ENCODE measurements around the gene MACROD2.
"Not testable (repeated sequence)": the region's sequence is repeated elsewhere in the genome, so short reads cannot be mapped to it uniquely, and the experiment has no call there.

MACROD2 gene

GRCh38 chr20:15776770-15777466, 1781.6 kb downstream of the MACROD2 start:
- Histone ChIP-seq H3K4me3 (ENCODE audit: low read length) (no peak overlapping the region), H3K9me3 (ENCODE audit: low read length) (no peaks in the 10 kb centered on the region), H3K27me3 (ENCODE audit: insufficient read depth, low read length) (no peaks in the 10 kb centered on the region), H3K4me1 (ENCODE audit: insufficient read depth, low read length) (no peaks in the 10 kb centered on the region), H2AFZ (ENCODE audit: low read depth, low read length) (no peak overlapping the region), H3K36me3 (ENCODE audit: insufficient read depth, low read length) (no peaks in the 10 kb centered on the region)

GRCh38 chr20:15784020-15784419, 1788.7 kb downstream of the MACROD2 start:
- H3K36me3 ChIP-seq (ENCODE audit: insufficient read depth, low read length), result no peaks in the 10 kb centered on the region
- no peak overlapping the region for H3K4me3 ChIP-seq (ENCODE audit: low read length)
- no peaks in the 10 kb centered on the region for H3K27me3 ChIP-seq (ENCODE audit: insufficient read depth, low read length)
- peaks cover 10% of the 10 kb centered on the region for H3K4me1 ChIP-seq (ENCODE audit: insufficient read depth, low read length)
- no peak overlapping the region for H2AFZ ChIP-seq (ENCODE audit: low read depth, low read length)
- no peaks in the 10 kb centered on the region for H3K9me3 ChIP-seq (ENCODE audit: low read length)

GRCh38 chr20:15789079-15789478, 1793.8 kb downstream of the MACROD2 start:
- Histone ChIP-seq H3K36me3 (ENCODE audit: insufficient read depth, low read length) (no peaks in the 10 kb centered on the region), H3K9me3 (ENCODE audit: low read length) (no peaks in the 10 kb centered on the region), H3K27me3 (ENCODE audit: insufficient read depth, low read length) (no peaks in the 10 kb centered on the region), H3K4me3 (ENCODE audit: low read length) (no peak overlapping the region), H3K4me1 (ENCODE audit: insufficient read depth, low read length) (peaks cover 17% of the 10 kb centered on the region), H2AFZ (ENCODE audit: low read depth, low read length) (peak overlapping the region; percentile 5)

DNA sequence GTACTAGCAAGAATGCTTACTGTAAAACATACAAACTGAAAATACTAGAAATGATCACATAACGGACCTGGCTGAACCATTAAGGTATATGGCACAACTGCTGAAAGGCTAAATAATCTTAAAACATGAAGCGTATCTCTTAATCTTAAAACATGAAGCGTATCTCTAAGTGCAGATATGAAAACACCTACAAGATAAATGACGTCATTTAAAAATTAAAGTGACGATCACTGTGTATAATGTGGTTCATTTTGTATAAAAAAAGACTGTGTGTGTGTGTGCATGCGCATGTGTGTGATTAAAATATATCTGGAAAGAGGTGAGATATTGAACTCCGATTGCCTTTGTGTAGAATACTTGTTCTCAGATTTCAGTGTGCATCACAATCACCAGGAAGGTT, 1797.5 kb downstream of the MACROD2 start:
- H2AFZ ChIP-seq (ENCODE audit: low read depth, low read length), result no peak overlapping the region

GRCh38 chr20:15794409-15794808, 1799.1 kb downstream of the MACROD2 start:
- Histone ChIP-seq H3K4me1 (ENCODE audit: insufficient read depth, low read length) (peaks cover 29% of the 10 kb centered on the region), H3K27me3 (ENCODE audit: insufficient read depth, low read length) (no peaks in the 10 kb centered on the region), H3K9me3 (ENCODE audit: low read length) (no peaks in the 10 kb centered on the region), H3K36me3 (ENCODE audit: insufficient read depth, low read length) (no peaks in the 10 kb centered on the region), H3K4me3 (ENCODE audit: low read length) (no peak overlapping the region), H2AFZ (ENCODE audit: low read depth, low read length) (no peak overlapping the region)

More for the DNA sequence above, 1797.5 kb downstream of the MACROD2 start:
- Histone ChIP-seq H3K4me3 (ENCODE audit: low read length) (no peak overlapping the region), H3K36me3 (ENCODE audit: insufficient read depth, low read length) (no peaks in the 10 kb centered on the region), H3K9me3 (ENCODE audit: low read length) (no peaks in the 10 kb centered on the region), H3K27me3 (ENCODE audit: insufficient read depth, low read length) (no peaks in the 10 kb centered on the region), H3K4me1 (ENCODE audit: insufficient read depth, low read length) (peaks cover 41% of the 10 kb centered on the region)

DNA sequence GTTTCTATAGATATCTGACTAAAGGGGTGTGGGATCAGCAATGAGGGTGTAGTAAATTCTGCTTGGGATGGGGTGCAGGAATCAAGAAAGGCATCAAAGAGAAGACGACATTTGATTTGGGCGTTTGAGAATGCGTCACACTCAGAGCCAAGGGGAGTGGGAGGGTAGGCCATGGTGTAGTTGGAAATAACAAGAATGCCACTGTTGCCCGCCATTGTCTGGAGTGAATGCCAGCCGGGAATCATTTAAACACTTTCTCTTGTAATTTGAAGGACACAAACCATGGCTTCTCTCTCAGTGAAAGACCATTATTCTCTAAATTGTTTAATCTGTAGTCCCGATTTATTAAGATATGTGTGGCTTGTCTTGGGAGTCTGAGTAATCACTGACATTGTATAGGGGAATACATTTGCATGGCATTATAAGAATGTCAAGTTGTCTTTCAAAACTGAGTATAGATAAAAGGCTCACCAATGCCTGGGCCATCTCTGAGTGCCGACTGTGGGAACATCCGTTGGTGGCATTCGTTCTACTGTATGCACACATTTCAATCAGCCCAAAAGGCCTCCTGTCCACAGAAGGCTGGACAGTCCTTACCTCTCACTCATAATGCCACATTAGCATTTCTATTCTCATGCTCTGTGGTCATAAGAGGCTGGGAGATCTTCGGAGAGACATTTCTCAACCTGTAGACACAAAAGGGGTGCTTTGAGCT, 1800.1 kb downstream of the MACROD2 start:
- H2AFZ ChIP-seq (ENCODE audit: low read depth, low read length), result no peak overlapping the region
- no peaks in the 10 kb centered on the region for H3K9me3 ChIP-seq (ENCODE audit: low read length)
- H3K36me3 ChIP-seq (ENCODE audit: insufficient read depth, low read length), result no peaks in the 10 kb centered on the region
- H3K4me1 ChIP-seq (ENCODE audit: insufficient read depth, low read length), result peaks cover 29% of the 10 kb centered on the region
- no peak overlapping the region for H3K4me3 ChIP-seq (ENCODE audit: low read length)
- H3K27me3 ChIP-seq (ENCODE audit: insufficient read depth, low read length), result no peaks in the 10 kb centered on the region

DNA sequence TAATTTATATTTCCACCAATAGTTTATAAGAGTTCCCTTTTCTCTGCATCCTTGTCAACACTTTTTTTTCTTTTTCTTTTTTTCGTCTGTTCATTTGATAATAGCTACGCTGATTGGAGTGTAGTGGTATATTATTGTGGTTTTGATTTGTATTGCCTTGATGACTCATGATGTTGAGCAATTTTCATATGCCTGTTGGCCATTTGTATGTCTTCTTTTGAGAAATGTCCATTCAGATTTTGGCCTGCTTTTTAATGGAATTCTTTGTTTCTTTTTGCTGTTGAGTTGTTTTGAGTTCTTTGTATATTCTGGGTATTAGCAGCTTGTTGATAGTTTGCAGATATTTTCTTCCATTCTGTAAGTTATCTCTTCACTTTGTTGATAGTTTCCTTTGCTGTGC, 1804.6 kb downstream of the MACROD2 start:
- H3K36me3 ChIP-seq (ENCODE audit: insufficient read depth, low read length), result no peaks in the 10 kb centered on the region
- H3K4me3 ChIP-seq (ENCODE audit: low read length), result no peak overlapping the region
- no peak overlapping the region for H2AFZ ChIP-seq (ENCODE audit: low read depth, low read length)
- no peaks in the 10 kb centered on the region for H3K27me3 ChIP-seq (ENCODE audit: insufficient read depth, low read length)
- peaks cover 17% of the 10 kb centered on the region for H3K4me1 ChIP-seq (ENCODE audit: insufficient read depth, low read length)
- no peaks in the 10 kb centered on the region for H3K9me3 ChIP-seq (ENCODE audit: low read length)

GRCh38 chr20:15802020-15802419, 1806.7 kb downstream of the MACROD2 start:
- Histone ChIP-seq H2AFZ (ENCODE audit: low read depth, low read length) (no peak overlapping the region), H3K4me1 (ENCODE audit: insufficient read depth, low read length) (peaks cover 12% of the 10 kb centered on the region), H3K27me3 (ENCODE audit: insufficient read depth, low read length) (no peaks in the 10 kb centered on the region), H3K36me3 (ENCODE audit: insufficient read depth, low read length) (no peaks in the 10 kb centered on the region), H3K4me3 (ENCODE audit: low read length) (no peak overlapping the region), H3K9me3 (ENCODE audit: low read length) (no peaks in the 10 kb centered on the region)

GRCh38 chr20:15805154-15805553, 1809.8 kb downstream of the MACROD2 start:
- Histone ChIP-seq H3K4me1 (ENCODE audit: insufficient read depth, low read length) (peaks cover 12% of the 10 kb centered on the region), H2AFZ (ENCODE audit: low read depth, low read length) (no peak overlapping the region), H3K9me3 (ENCODE audit: low read length) (no peaks in the 10 kb centered on the region), H3K36me3 (ENCODE audit: insufficient read depth, low read length) (no peaks in the 10 kb centered on the region), H3K4me3 (ENCODE audit: low read length) (no peak overlapping the region), H3K27me3 (ENCODE audit: insufficient read depth, low read length) (no peaks in the 10 kb centered on the region)

DNA sequence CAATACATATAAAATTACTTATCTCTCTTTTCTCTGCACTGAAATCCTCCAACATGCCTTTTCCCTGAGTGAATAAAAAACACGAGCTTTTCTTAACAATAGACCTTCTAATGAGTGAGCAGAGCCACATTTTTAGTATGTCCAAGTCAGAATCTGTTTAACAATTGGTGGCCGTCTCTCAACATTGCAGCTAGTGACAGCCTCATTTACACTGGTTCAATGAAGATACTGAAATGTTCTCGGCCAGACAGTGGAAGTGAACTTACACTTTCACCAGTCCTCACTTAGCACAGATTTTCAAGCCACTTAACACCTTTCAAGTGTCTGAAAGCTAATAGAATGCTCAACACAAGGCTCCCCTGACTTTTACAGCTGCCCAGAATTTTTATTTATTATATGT, 1810.8 kb downstream of the MACROD2 start:
- no peaks in the 10 kb centered on the region for H3K27me3 ChIP-seq (ENCODE audit: insufficient read depth, low read length)

DNA sequence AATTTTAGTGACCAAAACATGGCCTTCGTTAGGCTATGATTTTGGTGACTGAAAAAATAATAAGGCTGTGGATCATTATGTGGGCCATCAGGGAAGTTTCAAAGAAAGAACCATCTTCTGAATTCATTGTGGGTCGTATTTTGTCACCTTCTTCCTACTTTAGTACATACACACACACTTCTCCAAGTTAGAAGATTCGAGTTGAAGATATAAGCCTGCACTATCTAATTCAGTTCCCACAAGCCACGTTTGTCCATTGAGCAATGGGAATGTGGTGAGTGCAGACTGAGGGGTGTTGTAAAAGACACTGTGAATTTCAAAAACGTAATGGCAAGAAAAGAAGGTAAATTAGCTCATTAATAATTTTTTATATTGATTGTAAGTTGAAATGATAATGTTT, 1812.0 kb downstream of the MACROD2 start:
- Histone ChIP-seq H2AFZ (ENCODE audit: low read depth, low read length) (no peak overlapping the region), H3K4me1 (ENCODE audit: insufficient read depth, low read length) (peaks cover 15% of the 10 kb centered on the region), H3K9me3 (ENCODE audit: low read length) (no peaks in the 10 kb centered on the region), H3K4me3 (ENCODE audit: low read length) (no peak overlapping the region), H3K36me3 (ENCODE audit: insufficient read depth, low read length) (no peaks in the 10 kb centered on the region), H3K27me3 (ENCODE audit: insufficient read depth, low read length) (no peaks in the 10 kb centered on the region)

More for the DNA sequence above, 1810.8 kb downstream of the MACROD2 start:
- H3K4me3 ChIP-seq (ENCODE audit: low read length), result no peak overlapping the region
- no peaks in the 10 kb centered on the region for H3K36me3 ChIP-seq (ENCODE audit: insufficient read depth, low read length)
- no peaks in the 10 kb centered on the region for H3K9me3 ChIP-seq (ENCODE audit: low read length)
- peak overlapping the region; percentile 0 for H2AFZ ChIP-seq (ENCODE audit: low read depth, low read length)
- peaks cover 12% of the 10 kb centered on the region for H3K4me1 ChIP-seq (ENCODE audit: insufficient read depth, low read length)

- H3K36me3 ChIP-seq (ENCODE audit: insufficient read depth, low read length); H3K4me3 ChIP-seq (ENCODE audit: low read length); H2AFZ ChIP-seq (ENCODE audit: low read depth, low read length); H3K27me3 ChIP-seq (ENCODE audit: insufficient read depth, low read length); H3K9me3 ChIP-seq (ENCODE audit: low read length): not testable (repeated sequence)
- peaks cover 18% of the 10 kb centered on the region for H3K4me1 ChIP-seq (ENCODE audit: insufficient read depth, low read length)
These were observed 1812.5 kb downstream of the MACROD2 start for GRCh38 chr20:15807771-15808170.

- H3K36me3 ChIP-seq (ENCODE audit: insufficient read depth, low read length), result no peaks in the 10 kb centered on the region
- H2AFZ ChIP-seq (ENCODE audit: low read depth, low read length), result no peak overlapping the region
- H3K27me3 ChIP-seq (ENCODE audit: insufficient read depth, low read length), result no peaks in the 10 kb centered on the region
- no peak overlapping the region for H3K4me3 ChIP-seq (ENCODE audit: low read length)
- no peaks in the 10 kb centered on the region for H3K9me3 ChIP-seq (ENCODE audit: low read length)
- H3K4me1 ChIP-seq (ENCODE audit: insufficient read depth, low read length), result peaks cover 6% of the 10 kb centered on the region
These were observed 1816.6 kb downstream of the MACROD2 start for GRCh38 chr20:15811951-15812350.
